ENCODE results near the gene OR4D1.
A peak's percentile ranks its signal among the peaks of the same experiment; 100 is the strongest.

OR4D1 gene

GRCh38 chr17:58195518-58196123 is 47.4 kb downstream of the OR4D1 start:
- no peak for DNase-seq

- no peak for DNase-seq
Observed at GRCh38 chr17:58196610-58197009, 48.4 kb downstream of the OR4D1 start.

GRCh38 chr17:58200024-58200633 is 51.9 kb downstream of the OR4D1 start:
- peak in 4 of 5 experiments; percentile 23 to 53 (median 40) for DNase-seq

- DNase-seq = no peak
Observed at GRCh38 chr17:58202859-58203258, 54.7 kb downstream of the OR4D1 start.

GRCh38 chr17:58204796-58205195 is 56.6 kb downstream of the OR4D1 start:
- DNase-seq = no peak

GRCh38 chr17:58205936-58206335 is 57.8 kb downstream of the OR4D1 start:
- no peak for DNase-seq

- DNase-seq = no peak
Observed at GRCh38 chr17:58207451-58207850, 59.3 kb downstream of the OR4D1 start.

- DNase-seq = no peak
Observed at GRCh38 chr17:58208344-58208743, 60.2 kb downstream of the OR4D1 start.
